DND-41 (cell line): ENCODE data around the gene VPS35.

ENCODE experiments used
- ATAC-seq: fragments of 200-7000 bp; cut with Tn5 transposase; 3 replicates; pipeline ENCODE4 v1.9.1; 2021; ENCODE audit warnings: low read depth; ENCODE audit not compliant: insufficient read depth
- DNase-seq: peaks from one replicate; pipeline ENCODE4 v3.0.0-alpha.2; 2020
- H2AFZ ChIP-seq: 2 replicates; pipeline ENCODE4 v1.6.0; 2012; ENCODE audit warnings: low read depth, low read length
- H3K27ac ChIP-seq: 2 replicates; pipeline ENCODE4 v1.5.1; 2012; ENCODE audit warnings: low read length, inconsistent platforms
- H3K27me3 ChIP-seq: fragments of 200-600 bp; sonication (generic); 2 replicates; pipeline ENCODE4 v1.6.0; 2012; ENCODE audit warnings: low read length, mild to moderate bottlenecking, inconsistent platforms; ENCODE audit not compliant: insufficient read depth, poor library complexity
- H3K36me3 ChIP-seq: 2 replicates; pipeline ENCODE4 v1.5.1; 2012; ENCODE audit warnings: low read length, inconsistent platforms; ENCODE audit not compliant: insufficient read depth
- H3K4me1 ChIP-seq: 2 replicates; pipeline ENCODE4 v1.5.1; 2012; ENCODE audit warnings: mild to moderate bottlenecking, low read length; ENCODE audit not compliant: insufficient read depth
- H3K4me2 ChIP-seq: 2 replicates; pipeline ENCODE4 v1.6.0; 2012; ENCODE audit warnings: mild to moderate bottlenecking, moderate library complexity, low read length, inconsistent platforms; ENCODE audit not compliant: insufficient read depth
- H3K4me3 ChIP-seq, 2 experiments: fragments of 200-600 bp in 1 of 2; shearing (Covaris generic) in 1 of 2; 2 replicates each; pipeline ENCODE4 v1.5.1; 2012 to 2016; ENCODE audit warnings: inconsistent platforms in 2 of 2, low read length in 2 of 2, mild to moderate bottlenecking in 2 of 2, low read depth in 1 of 2, moderate library complexity in 1 of 2
- H3K79me2 ChIP-seq: 2 replicates; pipeline ENCODE4 v1.6.0; 2012; ENCODE audit warnings: low read length, inconsistent platforms; ENCODE audit not compliant: insufficient read depth
- H3K9ac ChIP-seq: 2 replicates; pipeline ENCODE4 v1.6.0; 2012; ENCODE audit warnings: low read depth, mild to moderate bottlenecking, inconsistent platforms, low read length, moderate library complexity
- H3K9me3 ChIP-seq: 2 replicates; pipeline ENCODE4 v1.5.1; 2012; ENCODE audit warnings: low read length, moderate library complexity, mild to moderate bottlenecking, inconsistent platforms; ENCODE audit not compliant: insufficient read depth, severe bottlenecking
- H4K20me1 ChIP-seq: 2 replicates; pipeline ENCODE4 v1.6.0; 2012; ENCODE audit warnings: low read length; ENCODE audit not compliant: insufficient read depth
- EZH2 ChIP-seq: IDR thresholded peaks from 3 replicates; pipeline ENCODE4 v1.6.1; 2012; ENCODE audit warnings: borderline replicate concordance, low read depth, mild to moderate bottlenecking, moderate library complexity, low read length, inconsistent platforms; ENCODE audit not compliant: severe bottlenecking
- TF ChIP-seq, protein P1 (sequence below): IDR thresholded peaks from 2 replicates; pipeline ENCODE4 v1.5.1; 2012; ENCODE audit warnings: borderline replicate concordance, low read length, moderate library complexity, mild to moderate bottlenecking; ENCODE audit not compliant: poor library complexity, severe bottlenecking; ENCODE audit errors: extremely low read depth

VPS35 gene

DNA sequence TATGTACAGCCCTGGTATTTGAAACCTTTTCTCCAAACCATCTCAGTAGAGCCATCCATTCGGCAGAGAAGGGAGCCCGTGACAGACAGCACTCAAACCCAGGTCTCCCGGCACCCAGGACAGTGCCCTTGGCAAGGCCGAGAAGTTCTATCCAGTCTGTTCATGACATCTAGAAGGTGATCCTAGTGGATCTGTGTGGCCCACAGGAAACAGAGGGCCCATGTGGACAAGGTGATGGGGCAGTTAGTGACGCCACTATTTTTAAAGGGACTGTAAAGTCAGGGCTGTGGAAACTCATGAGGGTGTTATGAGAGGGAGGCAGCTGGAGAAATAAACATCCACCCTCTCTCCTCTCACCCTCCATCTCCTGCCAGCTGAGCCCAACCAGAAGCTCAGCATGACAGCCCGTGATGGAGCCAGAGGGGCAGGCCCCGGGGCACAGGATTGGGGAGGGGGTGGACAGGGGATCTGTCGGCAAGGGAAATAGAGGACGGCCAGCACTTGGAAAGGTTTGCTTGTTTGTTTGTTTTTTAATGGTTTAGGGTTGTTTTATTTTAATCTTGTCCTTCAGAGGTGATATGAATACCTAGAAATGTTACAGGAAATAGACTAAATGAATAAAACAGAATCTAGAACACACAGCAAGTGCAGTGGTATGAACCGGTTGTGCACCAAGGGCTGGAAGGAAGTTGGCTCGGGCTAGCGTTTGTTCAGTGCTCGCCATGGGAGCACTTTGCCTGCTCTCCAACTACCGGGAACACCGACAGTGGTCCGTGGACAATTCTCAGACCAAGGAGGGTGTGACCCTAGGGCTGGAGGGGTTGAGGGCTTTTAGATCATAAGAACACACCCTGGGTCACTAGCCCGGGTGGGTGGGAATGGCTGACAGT, 42.1 kb upstream of the VPS35 start:
- Histone ChIP-seq H3K4me2 (no peak overlapping the region), H3K36me3 (no peaks in the 10 kb centered on the region), H3K79me2 (no peaks in the 10 kb centered on the region), H3K27ac (no peak overlapping the region), H3K4me3 (no peak overlapping the region), H3K27me3 (no peaks in the 10 kb centered on the region), H3K9ac (no peak overlapping the region), H4K20me1 (no peaks in the 10 kb centered on the region), H3K4me1 (no peaks in the 10 kb centered on the region), H3K9me3 (no peaks in the 10 kb centered on the region), H2AFZ (no peak overlapping the region)
- ATAC-seq (no peak), DNase-seq (no peak)
- TF ChIP-seq, protein P1, sequence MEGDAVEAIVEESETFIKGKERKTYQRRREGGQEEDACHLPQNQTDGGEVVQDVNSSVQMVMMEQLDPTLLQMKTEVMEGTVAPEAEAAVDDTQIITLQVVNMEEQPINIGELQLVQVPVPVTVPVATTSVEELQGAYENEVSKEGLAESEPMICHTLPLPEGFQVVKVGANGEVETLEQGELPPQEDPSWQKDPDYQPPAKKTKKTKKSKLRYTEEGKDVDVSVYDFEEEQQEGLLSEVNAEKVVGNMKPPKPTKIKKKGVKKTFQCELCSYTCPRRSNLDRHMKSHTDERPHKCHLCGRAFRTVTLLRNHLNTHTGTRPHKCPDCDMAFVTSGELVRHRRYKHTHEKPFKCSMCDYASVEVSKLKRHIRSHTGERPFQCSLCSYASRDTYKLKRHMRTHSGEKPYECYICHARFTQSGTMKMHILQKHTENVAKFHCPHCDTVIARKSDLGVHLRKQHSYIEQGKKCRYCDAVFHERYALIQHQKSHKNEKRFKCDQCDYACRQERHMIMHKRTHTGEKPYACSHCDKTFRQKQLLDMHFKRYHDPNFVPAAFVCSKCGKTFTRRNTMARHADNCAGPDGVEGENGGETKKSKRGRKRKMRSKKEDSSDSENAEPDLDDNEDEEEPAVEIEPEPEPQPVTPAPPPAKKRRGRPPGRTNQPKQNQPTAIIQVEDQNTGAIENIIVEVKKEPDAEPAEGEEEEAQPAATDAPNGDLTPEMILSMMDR, result no peak
- TF ChIP-seq EZH2, result no peak

DNA sequence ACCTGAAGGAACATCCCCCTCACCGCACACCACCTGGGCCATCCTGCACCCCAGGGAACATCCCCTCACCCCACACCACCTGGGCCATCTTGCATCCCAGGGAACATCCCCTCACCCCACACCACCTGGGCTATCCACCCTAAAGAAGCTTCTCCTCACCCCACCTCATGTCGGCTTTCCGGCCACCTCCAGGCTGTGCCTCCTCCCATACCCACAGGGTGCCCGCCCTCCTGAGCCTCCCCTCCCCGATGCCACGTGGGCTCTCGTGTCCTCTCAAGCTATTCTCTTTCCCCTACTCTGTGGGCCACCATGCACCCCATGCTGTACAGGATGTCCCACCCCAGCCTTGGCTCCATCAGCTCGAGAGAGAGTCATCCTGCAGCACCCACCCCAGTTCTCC, 41.1 kb upstream of the VPS35 start:
- no peak overlapping the region for H3K27ac ChIP-seq
- H3K4me1 ChIP-seq, result no peaks in the 10 kb centered on the region
- H3K9ac ChIP-seq, result no peak overlapping the region
- no peaks in the 10 kb centered on the region for H3K79me2 ChIP-seq
- H3K9me3 ChIP-seq, result peaks cover 3% of the 10 kb centered on the region
- no peaks in the 10 kb centered on the region for H3K27me3 ChIP-seq
- H2AFZ ChIP-seq, result no peak overlapping the region
- no peak for TF ChIP-seq EZH2
- TF ChIP-seq, protein P1, result no peak
- DNase-seq (no peak), ATAC-seq (no peak)
- H3K4me2 ChIP-seq, result no peak overlapping the region
- H3K36me3 ChIP-seq, result no peaks in the 10 kb centered on the region
- H4K20me1 ChIP-seq, result no peaks in the 10 kb centered on the region
- no peak overlapping the region for H3K4me3 ChIP-seq

DNA sequence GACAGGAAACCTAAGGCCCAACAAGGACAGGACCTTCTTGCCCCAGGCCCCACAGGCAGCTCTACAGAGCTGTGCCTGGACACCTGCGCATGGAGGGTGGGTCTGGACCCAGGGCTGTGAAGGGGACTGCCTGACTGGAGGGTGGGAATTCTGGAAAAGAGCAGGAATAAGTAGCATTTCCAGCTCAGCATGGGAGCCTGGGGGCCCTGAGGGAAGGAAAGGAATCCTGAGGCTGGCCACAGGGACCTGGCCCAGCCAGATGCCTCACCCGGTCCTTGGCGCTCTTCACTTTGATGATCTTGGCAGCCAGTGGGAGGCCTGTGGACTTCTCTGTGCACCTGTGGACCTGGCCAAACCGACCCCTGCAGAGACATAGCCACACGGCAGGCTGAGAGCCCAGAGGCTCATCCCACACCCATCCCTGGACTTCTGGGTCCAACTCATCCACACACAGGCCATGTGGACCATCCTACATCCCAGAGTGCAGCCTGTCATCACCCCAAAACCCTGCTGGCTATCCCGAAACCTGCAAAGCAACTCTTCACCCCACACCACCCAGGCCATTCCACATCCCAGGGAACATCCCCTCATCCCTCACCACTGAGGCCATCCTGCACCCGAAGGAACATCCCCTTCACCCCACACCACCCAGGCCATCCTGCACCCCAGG, 40.5 kb upstream of the VPS35 start:
- no peak overlapping the region for H2AFZ ChIP-seq
- H3K4me1 ChIP-seq, result no peaks in the 10 kb centered on the region
- no peaks in the 10 kb centered on the region for H3K27me3 ChIP-seq
- no peaks in the 10 kb centered on the region for H3K36me3 ChIP-seq
- no peak for TF ChIP-seq EZH2
- TF ChIP-seq, protein P1, result no peak
- H3K9ac ChIP-seq, result no peak overlapping the region
- H4K20me1 ChIP-seq, result no peaks in the 10 kb centered on the region
- no peak for ATAC-seq
- H3K79me2 ChIP-seq, result no peaks in the 10 kb centered on the region
- H3K27ac ChIP-seq, result no peak overlapping the region
- no peak overlapping the region for H3K4me2 ChIP-seq
- no peak for DNase-seq
- no peak overlapping the region for H3K4me3 ChIP-seq
- peaks cover 3% of the 10 kb centered on the region for H3K9me3 ChIP-seq
